GM23248 (cell line): ENCODE data around the gene SLC30A7. TPM values are rescaled to one million over a fixed set of nuclear protein-coding genes. Genes with fewer than 3 reads are reported as not detected.

Experiments
- DNase-seq: peaks from one replicate; pipeline ENCODE4 v3.0.0-alpha.2; 2015
- H2AFZ ChIP-seq: fragments of 200-600 bp; sonication (generic); 2 replicates; pipeline ENCODE4 v1.6.1; 2016; ENCODE audit warnings: antibody characterized with exemption
- H3F3A ChIP-seq: fragments of 200-600 bp; sonication (generic); 2 replicates; pipeline ENCODE4 v1.6.1; 2016; ENCODE audit warnings: mild to moderate bottlenecking, antibody characterized with exemption, mixed run types; ENCODE audit not compliant: insufficient read depth
- H3K27ac ChIP-seq: fragments of 200-600 bp; sonication (generic); 2 replicates; pipeline ENCODE4 v1.5.1; 2016; ENCODE audit warnings: mild to moderate bottlenecking
- H3K27me3 ChIP-seq: fragments of 200-600 bp; sonication (generic); replicated peaks from 2 replicates; pipeline ENCODE4 v1.6.1; 2016; ENCODE audit warnings: mild to moderate bottlenecking; ENCODE audit not compliant: insufficient read depth
- H3K36me3 ChIP-seq: fragments of 200-600 bp; sonication (generic); 2 replicates; pipeline ENCODE4 v1.6.1; 2016; ENCODE audit warnings: low read depth, mild to moderate bottlenecking
- H3K4me1 ChIP-seq: fragments of 200-600 bp; sonication (generic); 2 replicates; pipeline ENCODE4 v1.6.1; 2016; ENCODE audit warnings: mild to moderate bottlenecking; ENCODE audit not compliant: insufficient read depth
- H3K4me2 ChIP-seq: fragments of 200-600 bp; sonication (generic); one replicate; pipeline ENCODE4 v1.6.1; 2016; ENCODE audit warnings: mild to moderate bottlenecking; ENCODE audit not compliant: unreplicated experiment
- H3K4me3 ChIP-seq: fragments of 200-600 bp; sonication (generic); 2 replicates; pipeline ENCODE4 v1.5.1; 2016; ENCODE audit warnings: mild to moderate bottlenecking
- H3K79me2 ChIP-seq: fragments of 200-600 bp; sonication (generic); 2 replicates; pipeline ENCODE4 v1.6.1; 2016; ENCODE audit warnings: mild to moderate bottlenecking; ENCODE audit not compliant: insufficient read depth
- H3K9ac ChIP-seq: fragments of 200-600 bp; sonication (generic); 2 replicates; pipeline ENCODE4 v1.6.1; 2016; ENCODE audit warnings: mild to moderate bottlenecking
- H3K9me2 ChIP-seq: fragments of 200-600 bp; sonication (generic); 2 replicates; pipeline ENCODE4 v1.6.1; 2016; ENCODE audit warnings: mixed run types, mild to moderate bottlenecking, moderate library complexity; ENCODE audit not compliant: insufficient read depth
- H3K9me3 ChIP-seq: fragments of 200-600 bp; sonication (generic); one replicate; pipeline ENCODE4 v1.6.1; 2017; ENCODE audit warnings: low read depth
- H4K20me1 ChIP-seq: fragments of 200-600 bp; sonication (generic); 2 replicates; pipeline ENCODE4 v1.6.0; 2016; ENCODE audit not compliant: insufficient read depth
- EZH2 ChIP-seq: fragments of 200-600 bp; sonication (generic); IDR thresholded peaks from 2 replicates; pipeline ENCODE4 v1.6.1; 2018; ENCODE audit warnings: antibody characterized with exemption, mild to moderate bottlenecking; ENCODE audit not compliant: insufficient read depth, poor library complexity, severe bottlenecking
- EZH2phosphoT487 ChIP-seq: fragments of 200-600 bp; sonication (generic); IDR thresholded peaks from 2 replicates; pipeline ENCODE4 v1.6.1; 2018; ENCODE audit warnings: antibody characterized with exemption, moderate library complexity, mild to moderate bottlenecking, low read depth; ENCODE audit not compliant: insufficient read depth
- WGBS, 2 experiments: methylation state at CpG; one replicate each; pipeline ENCODE4 v1.1.6; 2015 to 2017; ENCODE audit warnings: low lambda C conversion rate in 2 of 2, low coverage in 1 of 2; ENCODE audit errors: missing lambda C conversion rate in 2 of 2; 5-methylcytosine and 5-hydroxymethylcytosine counted together
- in situ Hi-C: fragments of 300-500 bp; cut with MboI; formaldehyde crosslinking; loops from 2 replicates; pipeline ENCODE4 v1.15.0; 2020
- polyA plus RNA-seq: library from polyadenylated mRNA; unstranded; fragments of >200 nt; fragmentation: Nextera tagmentation; extraction: Ambion mirVana; gene quantifications from 2 replicates; pipeline ENCODE4 v1.2.1, GENCODE V29; 2016
- total RNA-seq: library from RNA; depleted of rRNA; stranded (reverse); fragments of >200 nt; shearing (Covaris generic); gene quantifications from 2 replicates; pipeline ENCODE4 v1.2.3, GENCODE V29; 2014

The SLC30A7 gene
- total and polyA plus RNA-seq, 2 experiments from 2014 or later: 35.2 to 65.7 TPM

DNA sequence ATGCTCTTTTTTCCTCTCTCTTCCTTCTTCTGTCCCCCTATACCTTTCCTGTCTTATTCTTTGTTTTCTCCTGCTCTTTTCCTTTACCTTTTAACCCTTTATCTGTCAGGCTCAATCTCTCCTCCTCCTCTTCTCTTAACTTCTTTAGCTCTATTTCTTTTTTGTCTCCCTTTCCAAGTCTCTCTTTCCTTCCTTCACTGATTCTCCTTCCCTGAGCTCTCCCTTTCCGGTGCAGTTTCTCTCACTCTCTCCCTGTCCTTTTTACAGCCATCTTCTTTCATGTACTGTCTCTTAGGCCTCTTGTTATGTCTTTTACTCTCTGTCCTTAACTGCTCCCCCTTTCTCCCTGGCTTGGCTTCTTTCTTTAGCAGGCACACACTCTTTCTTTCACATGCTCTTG lies 12.0 kb downstream of the SLC30A7 start:
- Histone ChIP-seq H3K9ac (no peak overlapping the region), H3K4me2 (no peak overlapping the region), H3F3A (peaks cover 8% of the 10 kb centered on the region; the same call in 1 of the 2 replicates), H3K9me3 (no peaks in the 10 kb centered on the region), H3K4me1 (no peaks in the 10 kb centered on the region), H3K27me3 (no peaks in the 10 kb centered on the region), H4K20me1 (no peaks in the 10 kb centered on the region), H3K9me2 (no peaks in the 10 kb centered on the region), H3K27ac (no peak overlapping the region), H3K79me2 (peaks cover 66% of the 10 kb centered on the region), H3K4me3 (no peak overlapping the region), H2AFZ (no peak overlapping the region), H3K36me3 (peaks cover 68% of the 10 kb centered on the region)
- in situ Hi-C loops: no loop called here
- 97 to 100% methylated on average over 1 of the region's 1 CpG for WGBS, 2 experiments
- TF ChIP-seq EZH2 (no peak), EZH2phosphoT487 (no peak)
- DNase-seq: no peak

DNA sequence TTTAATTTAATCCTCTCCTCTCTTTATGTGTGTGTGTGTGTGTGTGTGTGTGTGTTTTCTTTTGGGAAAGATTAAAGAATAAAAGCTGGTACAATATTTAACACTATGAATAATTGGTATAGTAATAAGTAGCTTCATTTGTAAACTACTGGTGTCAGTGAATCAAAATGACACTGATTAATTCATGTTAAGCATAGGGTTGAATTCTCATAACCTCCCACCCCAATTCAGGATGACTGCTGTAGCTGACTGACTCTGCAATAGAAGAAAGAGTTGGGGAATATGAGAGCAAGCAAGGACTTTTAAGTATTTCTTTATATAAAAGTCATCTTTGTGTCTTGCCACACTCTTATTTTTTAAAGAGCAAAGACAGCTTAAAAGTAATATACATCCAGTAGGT lies 13.1 kb downstream of the SLC30A7 start:
- H3K36me3 ChIP-seq: peaks cover 73% of the 10 kb centered on the region
- no peaks in the 10 kb centered on the region for H3K9me3 ChIP-seq
- H4K20me1 ChIP-seq: no peaks in the 10 kb centered on the region
- H3K4me1 ChIP-seq: no peaks in the 10 kb centered on the region
- in situ Hi-C loops: no loop called here
- no peak overlapping the region for H3K27ac ChIP-seq
- peaks cover 55% of the 10 kb centered on the region for H3K79me2 ChIP-seq
- no peak overlapping the region for H3K9ac ChIP-seq
- peaks cover 9% of the 10 kb centered on the region; the same call in 1 of the 2 replicates for H3F3A ChIP-seq
- H2AFZ ChIP-seq: no peak overlapping the region
- H3K4me2 ChIP-seq: no peak overlapping the region
- no peak overlapping the region for H3K4me3 ChIP-seq
- H3K9me2 ChIP-seq: no peaks in the 10 kb centered on the region
- no peaks in the 10 kb centered on the region for H3K27me3 ChIP-seq
- TF ChIP-seq EZH2 (no peak), EZH2phosphoT487 (no peak)
- DNase-seq: no peak

DNA sequence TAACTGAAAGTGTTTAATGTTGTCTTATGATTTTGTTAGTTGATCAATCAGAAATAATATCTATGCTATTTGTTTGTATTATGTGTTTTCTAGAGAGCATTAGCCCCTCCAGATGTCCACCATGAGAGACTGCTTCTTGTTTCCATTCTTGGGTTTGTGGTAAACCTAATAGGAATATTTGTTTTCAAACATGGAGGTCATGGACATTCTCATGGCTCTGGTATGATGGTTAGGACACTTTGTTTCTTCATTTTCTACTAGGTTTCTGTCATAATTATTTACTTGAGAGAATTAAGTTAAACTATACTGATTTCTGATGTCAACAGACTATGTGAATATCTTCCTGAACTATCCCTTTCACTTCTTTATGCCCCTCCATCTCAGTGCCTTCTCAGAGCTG lies 16.1 kb downstream of the SLC30A7 start:
- no peak overlapping the region for H3K9ac ChIP-seq
- H3F3A ChIP-seq: peaks cover 13% of the 10 kb centered on the region
- no peaks in the 10 kb centered on the region for H3K27me3 ChIP-seq
- H3K9me3 ChIP-seq: no peaks in the 10 kb centered on the region
- peaks cover 83% of the 10 kb centered on the region for H3K36me3 ChIP-seq
- H3K4me2 ChIP-seq: no peak overlapping the region
- TF ChIP-seq EZH2 (no peak), EZH2phosphoT487 (no peak)
- H3K4me3 ChIP-seq: no peak overlapping the region
- H2AFZ ChIP-seq: no peak overlapping the region
- H3K79me2 ChIP-seq: peaks cover 30% of the 10 kb centered on the region
- no peak overlapping the region for H3K27ac ChIP-seq
- no peaks in the 10 kb centered on the region for H3K4me1 ChIP-seq
- H3K9me2 ChIP-seq: no peaks in the 10 kb centered on the region
- no peak for DNase-seq
- in situ Hi-C loops: no loop called here
- no peaks in the 10 kb centered on the region for H4K20me1 ChIP-seq

DNA sequence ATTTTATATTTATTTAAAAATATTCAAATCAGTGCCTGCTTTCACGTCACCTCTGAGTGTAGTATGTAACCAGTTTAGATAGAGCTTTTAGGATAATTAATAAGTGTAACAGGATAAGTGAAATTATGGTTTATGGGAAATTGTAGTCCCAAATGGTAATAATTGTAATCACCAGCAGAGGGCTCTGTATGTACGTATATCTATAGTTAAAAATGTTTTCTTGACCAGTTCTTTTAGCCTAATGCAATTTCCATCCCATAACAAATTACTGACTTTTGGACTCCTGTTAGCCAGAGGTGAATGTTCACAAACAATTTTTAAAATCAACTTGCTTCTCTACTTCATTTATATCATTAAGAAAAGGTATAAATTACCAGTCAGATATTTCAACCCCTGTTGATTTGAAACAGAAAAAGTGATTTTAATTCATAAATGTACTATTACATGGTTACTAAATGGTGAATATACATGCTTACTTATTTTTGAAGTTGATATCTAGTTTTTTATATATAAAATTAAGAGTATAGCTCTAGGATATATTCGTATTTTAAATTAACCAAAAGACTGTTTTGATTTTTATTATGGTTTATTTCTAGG lies 25.3 kb downstream of the SLC30A7 start:
- Histone ChIP-seq H3K9me3 (no peaks in the 10 kb centered on the region), H4K20me1 (no peaks in the 10 kb centered on the region), H3K4me3 (no peak overlapping the region), H3K27ac (no peak overlapping the region), H2AFZ (no peak overlapping the region), H3F3A (peaks cover 27% of the 10 kb centered on the region), H3K4me2 (no peak overlapping the region), H3K9ac (no peak overlapping the region), H3K36me3 (peaks cover 59% of the 10 kb centered on the region), H3K27me3 (no peaks in the 10 kb centered on the region), H3K4me1 (peaks cover 13% of the 10 kb centered on the region), H3K9me2 (no peaks in the 10 kb centered on the region), H3K79me2 (peaks cover 24% of the 10 kb centered on the region)
- peak; percentile 65 for DNase-seq
- no peak for TF ChIP-seq EZH2phosphoT487
- 34 to 36% methylated on average over 3 of the region's 3 CpGs for WGBS, 2 experiments
- in situ Hi-C loops: loop anchor here (5.0 kb wide), 1 partner anchor 366 kb away; no protein-coding TSS in a partner anchor

DNA sequence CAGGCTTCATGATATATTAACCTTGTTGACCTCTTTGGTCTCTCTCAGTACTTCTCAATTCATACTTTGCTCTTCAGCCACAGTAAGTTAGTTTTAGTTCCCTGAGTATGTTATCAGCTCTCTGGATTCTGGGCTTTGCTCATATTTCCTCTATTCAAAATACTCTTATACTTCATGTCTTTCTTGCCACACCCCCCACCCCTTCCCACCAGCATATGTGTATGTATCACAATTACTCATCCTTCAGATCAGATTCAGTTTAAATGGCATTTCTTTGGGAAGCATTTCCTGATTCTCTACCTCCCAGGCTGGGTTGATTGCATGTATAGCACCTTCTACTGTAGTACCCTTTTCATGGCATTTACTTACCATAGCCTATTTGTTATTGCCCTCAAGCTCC lies 28.3 kb downstream of the SLC30A7 start:
- Histone ChIP-seq H3K9me3 (no peaks in the 10 kb centered on the region), H3K36me3 (peaks cover 46% of the 10 kb centered on the region), H3K27me3 (no peaks in the 10 kb centered on the region), H3K9me2 (no peaks in the 10 kb centered on the region), H3K27ac (no peak overlapping the region), H3K9ac (no peak overlapping the region), H3K79me2 (peaks cover 28% of the 10 kb centered on the region), H3F3A (peaks cover 15% of the 10 kb centered on the region), H4K20me1 (no peaks in the 10 kb centered on the region), H3K4me1 (peaks cover 13% of the 10 kb centered on the region), H3K4me2 (no peak overlapping the region), H2AFZ (no peak overlapping the region), H3K4me3 (no peak overlapping the region)
- peak; percentile 23 for DNase-seq
- no peak for TF ChIP-seq EZH2
- TF ChIP-seq EZH2phosphoT487: no peak
- in situ Hi-C loops: loop anchor here (5.0 kb wide), 1 partner anchor 363 kb away; no protein-coding TSS in a partner anchor
